DLD1 (cell line): ENCODE data around the gene DGCR2.
"Not testable (repeated sequence)": the region's sequence is repeated elsewhere in the genome, so short reads cannot be mapped to it uniquely, and the experiment has no call there.

Source experiments
- in situ Hi-C: cut with HindIII; loops from 2 replicates; pipeline ENCODE4 v1.10.0; 2017; ENCODE audit warnings: low sequenced_read_pairs

The DGCR2 gene

GRCh38 chr22:19122143-19122751 is at the start of gene DGCR2:
DGCR2 (minus strand) TSS chr22:19122412; CDS start chr22:19122206, 206 bp downstream.
- in situ Hi-C loops = no loop called here

GRCh38 chr22:19169947-19170318 is 47.7 kb upstream of the DGCR2 start:
- in situ Hi-C loops = no loop called here

GRCh38 chr22:19169002-19169946 is 47.1 kb upstream of the DGCR2 start:
- in situ Hi-C loops = no loop called here

- in situ Hi-C loops = no loop called here
These were observed 46.1 kb upstream of the DGCR2 start for GRCh38 chr22:19168088-19168890.

GRCh38 chr22:19167106-19167869 is 45.1 kb upstream of the DGCR2 start:
- in situ Hi-C loops = no loop called here

- in situ Hi-C loops = no loop called here
These were observed 44.2 kb upstream of the DGCR2 start for GRCh38 chr22:19166421-19166820.

GRCh38 chr22:19164425-19164824 is 42.2 kb upstream of the DGCR2 start:
- in situ Hi-C loops = no loop called here

GRCh38 chr22:19158649-19159048 is 36.4 kb upstream of the DGCR2 start:
- in situ Hi-C loops = not testable (repeated sequence)

- in situ Hi-C loops = not testable (repeated sequence)
These were observed 33.9 kb upstream of the DGCR2 start for GRCh38 chr22:19156109-19156508.

GRCh38 chr22:19152942-19153883 is 31.0 kb upstream of the DGCR2 start:
- in situ Hi-C loops = no loop called here

- in situ Hi-C loops = no loop called here
These were observed 29.3 kb upstream of the DGCR2 start for GRCh38 chr22:19151329-19152191.

- in situ Hi-C loops = no loop called here
These were observed 28.5 kb upstream of the DGCR2 start for GRCh38 chr22:19150482-19151328.

- in situ Hi-C loops = no loop called here
These were observed 27.8 kb upstream of the DGCR2 start, which contains the start of gene GSC2 for GRCh38 chr22:19149991-19150390. GSC2 (minus strand) TSS chr22:19150292; CDS start chr22:19150283, 9 bp downstream.

GRCh38 chr22:19149047-19149883 is 27.1 kb upstream of the DGCR2 start:
- in situ Hi-C loops = no loop called here

GRCh38 chr22:19148417-19149046 is 26.3 kb upstream of the DGCR2 start:
- in situ Hi-C loops = no loop called here

- in situ Hi-C loops = no loop called here
These were observed 25.1 kb upstream of the DGCR2 start for GRCh38 chr22:19147195-19147780.
